Activated effector memory CD4-positive, alpha-beta T cell treated with anti-CD3 and anti-CD28 coated beads, Interleukin-2, amount 50 U/mL, for 16 hours (primary cell): Measurements from ENCODE around the gene AIG1.
A peak's percentile ranks its signal among the peaks of the same experiment; 100 is the strongest.
"Not testable (repeated sequence)": the region's sequence is repeated elsewhere in the genome, so short reads cannot be mapped to it uniquely, and the experiment has no call there.

ENCODE experiments used
- DNase-seq: peaks from one replicate; pipeline ENCODE4 v3.0.0-alpha.2; 2020

Gene AIG1

DNA sequence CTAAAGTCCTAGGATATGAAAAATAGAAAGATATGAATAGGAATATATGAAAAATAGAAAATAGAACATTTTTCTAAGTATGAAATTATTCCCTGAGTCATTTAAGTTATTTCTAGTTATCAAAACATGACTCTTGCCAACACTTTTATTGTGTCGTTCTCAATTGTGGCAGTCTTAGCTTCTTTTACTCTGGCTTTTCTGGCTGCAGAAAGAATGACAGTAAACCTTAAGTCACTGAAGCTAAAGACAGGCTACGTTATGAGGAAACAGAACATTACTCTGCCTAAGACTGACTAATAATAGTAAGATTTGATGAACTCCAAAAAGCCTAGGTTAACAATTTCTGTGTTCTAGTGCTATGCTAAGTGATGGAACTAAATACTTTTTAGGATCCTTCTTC lies 74.6 kb downstream of the AIG1 start:
- no peak for DNase-seq

DNA sequence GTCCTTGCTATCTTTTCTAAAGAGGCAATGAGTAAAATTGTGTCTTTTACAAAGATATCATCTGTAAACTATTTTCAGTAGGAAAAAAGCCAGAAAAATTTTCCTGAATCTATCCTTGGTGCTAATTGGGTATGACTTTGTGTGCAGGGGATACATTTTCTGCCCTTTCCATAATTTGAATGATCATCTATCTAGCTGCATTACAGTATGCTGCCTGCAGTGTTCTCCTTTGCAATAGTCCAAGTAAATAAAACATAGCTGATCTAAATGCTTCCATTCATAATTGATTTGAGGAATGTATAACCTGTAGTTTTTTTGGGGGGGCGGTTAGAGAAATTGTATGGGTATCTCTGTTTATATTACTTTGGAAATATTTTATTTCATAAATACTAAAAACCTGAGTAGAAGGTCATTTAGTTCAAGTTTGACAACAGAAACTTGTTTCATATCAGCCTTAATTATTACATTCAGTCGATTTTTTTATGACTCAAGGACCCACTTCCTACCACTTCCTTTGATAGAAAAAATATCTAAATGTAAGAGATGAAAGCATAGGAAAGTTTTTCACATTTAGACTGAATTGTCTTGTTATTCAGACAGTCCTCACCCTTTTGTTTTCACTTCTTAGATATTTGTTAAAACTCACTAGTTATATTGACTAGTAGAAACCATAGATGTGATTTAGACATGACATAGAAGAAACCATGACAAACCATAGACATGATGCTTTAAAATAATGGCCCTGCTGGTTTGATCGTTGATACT lies 75.3 kb downstream of the AIG1 start:
- no peak for DNase-seq

DNA sequence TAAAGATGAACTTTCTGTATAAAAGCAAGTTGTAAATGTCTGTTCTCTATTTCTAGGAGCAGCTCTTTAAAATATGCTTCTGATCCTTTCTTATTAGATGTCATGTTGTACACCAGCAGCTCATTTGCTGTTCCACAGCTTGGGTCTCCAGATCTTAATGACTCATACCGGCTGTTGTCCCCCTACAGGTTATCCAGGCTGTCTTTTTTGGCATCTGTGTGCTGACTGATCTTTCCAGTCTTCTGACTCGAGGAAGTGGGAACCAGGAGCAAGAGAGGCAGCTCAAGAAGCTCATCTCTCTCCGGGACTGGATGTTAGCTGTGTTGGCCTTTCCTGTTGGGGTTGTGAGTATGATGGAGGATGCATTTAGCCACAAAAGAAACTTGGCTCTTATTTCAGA lies 76.0 kb downstream of the AIG1 start:
- DNase-seq, result no peak

DNA sequence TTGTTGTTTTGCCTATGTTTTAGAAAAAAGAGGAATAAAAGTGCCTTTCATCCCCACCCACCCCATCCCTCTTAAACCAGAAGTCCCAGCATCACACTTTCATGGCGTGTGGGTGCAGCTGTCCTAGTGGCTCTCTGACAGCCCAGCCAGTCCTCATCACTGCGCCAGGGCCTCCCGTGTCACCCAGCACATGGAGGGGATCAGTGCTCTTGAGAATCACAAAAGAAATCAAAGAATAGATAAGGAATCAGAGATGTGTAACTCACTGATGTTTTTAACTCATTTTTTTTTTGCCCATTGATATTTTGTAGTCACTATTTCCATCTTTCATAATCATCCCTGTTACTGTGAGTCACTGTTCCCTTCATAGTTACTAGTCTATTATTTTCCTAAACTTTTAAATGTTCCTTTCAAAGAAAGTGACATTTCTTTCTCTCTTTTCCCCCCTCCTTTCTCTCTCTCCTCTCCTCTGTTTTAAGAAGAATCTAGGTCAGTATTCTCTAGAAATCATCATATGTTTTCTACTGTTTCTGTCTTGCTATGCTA lies 78.6 kb downstream of the AIG1 start:
- DNase-seq, result no peak

DNA sequence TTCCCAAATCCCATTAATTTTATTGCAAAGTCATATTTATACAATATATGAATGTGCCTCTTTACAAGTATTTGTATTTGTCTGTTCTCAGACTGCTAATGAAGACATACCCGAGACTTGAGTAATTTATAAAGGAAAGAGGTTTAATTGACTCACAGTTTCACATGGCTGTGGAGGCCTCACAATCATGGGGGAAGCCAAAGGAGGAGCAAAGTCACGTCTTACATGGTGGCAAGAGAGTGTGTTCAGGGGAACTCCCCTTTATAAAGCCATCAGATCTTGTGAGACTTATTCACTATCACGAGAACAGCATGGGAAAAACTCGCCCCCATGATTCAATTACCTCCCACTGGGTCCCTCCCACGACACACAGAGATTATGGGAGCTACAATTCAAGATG lies 79.2 kb downstream of the AIG1 start:
- DNase-seq, result peak; percentile 63

DNA sequence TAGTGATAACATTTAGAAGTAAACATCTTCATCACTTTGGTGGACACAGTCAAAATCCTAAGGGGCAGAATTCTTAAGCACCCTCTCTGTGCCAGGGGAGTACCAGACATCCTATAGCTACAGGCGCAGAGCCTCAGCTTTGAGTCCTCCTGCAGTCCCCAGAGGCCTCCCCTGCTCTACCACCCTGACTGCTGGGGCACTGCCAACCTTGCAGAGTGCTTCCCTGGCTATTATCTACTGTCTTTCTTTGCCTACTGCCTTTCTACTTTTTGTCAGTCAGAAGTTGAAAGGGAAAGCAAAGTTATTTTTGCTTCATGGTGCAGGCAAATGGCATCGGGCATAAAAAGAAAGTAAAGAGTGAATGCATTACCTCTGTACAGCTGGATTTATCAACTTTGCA lies 80.1 kb downstream of the AIG1 start:
- DNase-seq, result no peak

DNA sequence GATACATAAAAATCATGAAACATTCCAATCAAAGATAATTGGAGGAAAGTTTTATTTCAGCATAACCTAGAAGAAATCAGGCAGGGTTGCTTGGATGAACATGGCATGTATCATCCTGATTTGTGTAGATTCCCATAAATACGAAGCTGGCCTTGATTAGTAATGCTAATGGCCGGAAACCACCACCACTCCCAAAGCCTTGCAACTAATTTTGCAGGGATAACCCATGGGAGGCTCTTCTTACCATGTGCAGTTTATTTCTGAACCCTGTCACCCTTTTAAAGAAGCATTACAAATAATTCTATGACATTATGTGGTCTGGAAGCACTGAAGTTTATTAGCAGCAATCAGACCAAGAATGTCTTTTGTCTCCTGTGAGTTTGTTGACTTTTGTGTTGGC lies 80.8 kb downstream of the AIG1 start:
- DNase-seq, result no peak

DNA sequence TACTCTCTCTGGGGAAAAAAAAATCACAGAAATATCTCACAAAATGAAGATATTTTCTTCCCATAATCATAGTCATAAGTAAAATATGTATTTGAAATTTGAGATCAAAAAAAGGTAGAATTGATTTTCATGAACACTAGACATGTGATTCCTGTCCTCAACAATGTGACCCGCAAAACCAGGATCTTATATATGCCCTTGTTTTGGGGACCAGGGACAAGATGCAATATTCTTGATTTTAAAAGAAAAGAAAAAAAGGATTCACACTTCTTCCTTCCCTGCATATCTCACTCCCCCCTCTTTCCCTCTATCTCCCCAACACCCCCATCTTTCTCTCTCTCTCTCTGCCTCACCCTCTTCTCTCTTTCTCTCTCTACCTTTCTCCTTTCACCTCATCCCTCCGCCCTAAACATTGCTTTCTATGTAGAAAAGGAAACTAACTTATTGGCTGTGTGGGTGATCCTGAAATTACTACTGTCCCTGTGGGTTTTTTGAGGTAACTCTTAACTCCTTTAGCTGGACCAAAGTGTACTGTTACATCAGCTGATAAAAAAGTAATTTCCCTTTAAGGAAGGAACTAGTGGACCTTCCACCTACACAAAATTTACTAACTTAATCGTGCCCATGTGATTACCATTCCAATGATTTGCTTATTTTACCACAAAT lies 85.6 kb downstream of the AIG1 start:
- DNase-seq, result no peak

DNA sequence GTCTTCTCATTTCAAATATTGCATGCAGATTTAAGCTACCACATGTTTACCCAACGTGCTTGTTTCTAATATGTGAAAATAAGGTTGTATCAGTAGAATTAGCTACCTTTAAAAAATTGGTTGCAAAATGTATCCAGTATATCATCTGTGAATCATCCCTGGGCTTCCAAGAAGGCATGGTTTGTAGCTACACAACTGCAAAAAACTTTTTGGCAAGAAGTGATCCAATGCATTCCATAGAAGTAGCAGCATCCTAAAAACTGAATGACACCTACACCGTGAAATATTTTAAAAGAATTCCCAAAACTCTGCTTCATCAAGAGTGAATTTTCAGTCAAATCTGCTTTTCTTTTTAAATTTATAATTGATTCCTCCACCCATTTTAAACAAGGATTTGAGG lies 89.1 kb downstream of the AIG1 start:
- no peak for DNase-seq

DNA sequence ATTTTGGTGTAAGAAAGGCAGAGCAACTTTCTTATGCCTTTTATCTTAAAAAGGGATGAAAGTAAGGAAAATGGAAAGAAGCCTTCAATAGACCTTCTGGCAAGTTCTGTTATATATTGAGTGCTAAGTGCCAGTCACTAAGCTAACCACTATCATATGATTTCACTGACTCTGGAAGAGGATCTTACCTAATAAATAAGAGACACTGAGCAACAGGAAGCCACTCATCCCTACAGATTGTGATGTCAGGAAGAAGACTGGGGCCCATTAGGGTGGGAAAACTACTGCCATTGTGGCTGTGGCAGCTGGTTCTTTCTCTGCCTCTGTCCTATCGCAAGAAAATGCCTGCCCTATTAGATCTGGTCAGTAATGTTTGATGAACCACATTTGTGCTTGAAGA lies 89.6 kb downstream of the AIG1 start:
- no peak for DNase-seq

DNA sequence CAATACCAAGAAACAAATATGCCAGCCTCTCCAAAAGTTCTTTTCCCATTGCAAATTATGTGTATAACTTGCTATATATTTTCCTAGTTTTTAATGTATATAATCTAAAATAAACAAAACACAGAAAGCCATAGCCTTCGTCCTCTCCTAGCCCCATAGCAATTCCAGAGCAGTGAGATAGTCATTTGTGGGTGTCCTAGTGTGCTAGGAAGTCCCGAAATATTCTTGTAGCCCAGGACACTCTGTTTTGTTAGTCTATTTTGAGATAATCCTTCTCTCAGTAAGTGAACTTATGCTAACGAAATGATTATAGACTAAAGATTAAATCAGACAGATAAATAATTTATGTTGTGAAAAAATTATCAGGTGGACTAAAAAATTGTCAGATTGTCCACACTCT lies 90.7 kb downstream of the AIG1 start:
- DNase-seq, result no peak

DNA sequence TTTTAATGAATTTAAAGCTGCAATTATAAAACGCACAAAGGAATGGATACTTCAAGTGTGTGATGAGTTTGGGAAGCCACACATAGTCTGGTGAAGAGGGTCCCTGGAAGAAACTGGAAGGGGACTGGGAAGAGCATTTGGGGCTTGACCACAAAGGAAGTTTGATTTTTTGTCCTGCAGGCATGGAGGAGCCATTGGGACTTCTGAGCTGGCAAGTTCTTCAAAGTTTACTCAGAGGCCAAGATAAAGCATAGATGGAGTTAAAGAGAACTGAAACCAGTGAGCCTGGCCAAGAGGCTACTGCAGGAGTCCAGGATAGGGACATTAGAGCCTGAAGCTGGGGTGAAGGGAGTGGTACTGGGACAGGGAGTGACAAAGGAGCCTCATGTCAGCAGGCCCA lies 95.0 kb downstream of the AIG1 start:
- no peak for DNase-seq

DNA sequence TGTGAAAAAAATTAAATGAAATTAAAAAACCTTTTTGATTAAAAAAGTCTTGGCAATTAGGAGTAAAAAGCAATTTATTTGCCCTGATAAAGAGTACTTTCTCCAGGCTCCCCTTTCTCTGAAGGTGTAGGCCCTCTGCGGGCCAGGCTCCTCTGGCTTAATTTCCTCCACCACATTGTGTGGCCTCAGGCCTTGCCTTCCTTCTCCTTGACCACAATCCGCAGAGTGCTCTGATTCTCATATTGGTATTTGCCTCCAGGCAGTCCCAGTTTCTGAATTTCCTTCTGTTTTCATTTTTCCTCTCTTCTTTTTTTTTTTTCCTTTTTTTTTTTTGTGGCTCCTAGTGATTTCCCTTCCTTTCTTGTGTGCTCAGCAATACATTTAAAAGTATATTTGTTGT lies 96.4 kb downstream of the AIG1 start:
- DNase-seq, result no peak

DNA sequence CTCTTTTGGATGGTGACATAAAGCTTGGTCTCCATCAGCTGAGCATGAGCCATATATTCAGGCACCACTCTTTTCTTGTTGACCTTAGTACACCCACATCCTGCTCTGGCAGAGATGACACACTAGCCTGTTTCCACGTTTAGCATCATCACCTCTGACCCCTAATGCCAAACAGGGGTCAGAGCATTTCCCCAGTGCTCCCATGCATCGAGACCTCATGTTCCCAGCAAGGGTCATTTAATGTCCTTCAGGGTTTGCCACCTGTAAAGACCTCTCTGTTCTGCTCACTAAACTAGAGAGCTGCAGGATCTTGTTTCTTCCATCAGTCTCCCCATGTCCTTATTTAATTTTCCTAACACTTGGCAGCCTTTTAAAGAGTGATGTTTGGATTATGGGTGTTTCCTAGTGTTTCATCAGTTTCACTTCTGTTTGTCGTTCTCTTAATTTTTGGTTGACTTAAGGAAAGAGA lies 97.5 kb downstream of the AIG1 start:
- no peak for DNase-seq

DNA sequence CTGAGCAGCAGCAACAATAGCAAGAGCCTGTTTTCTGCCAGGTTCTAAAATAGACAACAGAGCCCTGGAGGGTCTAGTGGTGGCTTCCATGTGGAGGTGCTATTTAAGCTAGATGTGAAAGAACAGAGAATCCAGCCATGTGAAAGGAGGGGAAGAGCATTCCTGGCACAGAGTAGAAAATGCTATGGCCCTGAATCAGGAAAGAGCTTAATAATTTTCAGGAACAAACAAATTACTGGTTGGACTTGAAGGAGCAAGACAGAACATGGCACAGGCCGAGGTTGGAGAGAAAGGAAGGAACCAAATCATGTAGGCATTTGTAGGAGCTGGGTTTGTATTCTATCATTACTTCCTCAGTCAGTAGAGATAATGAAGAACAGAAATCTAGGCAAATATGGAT lies 98.3 kb downstream of the AIG1 start:
- DNase-seq, result no peak

DNA sequence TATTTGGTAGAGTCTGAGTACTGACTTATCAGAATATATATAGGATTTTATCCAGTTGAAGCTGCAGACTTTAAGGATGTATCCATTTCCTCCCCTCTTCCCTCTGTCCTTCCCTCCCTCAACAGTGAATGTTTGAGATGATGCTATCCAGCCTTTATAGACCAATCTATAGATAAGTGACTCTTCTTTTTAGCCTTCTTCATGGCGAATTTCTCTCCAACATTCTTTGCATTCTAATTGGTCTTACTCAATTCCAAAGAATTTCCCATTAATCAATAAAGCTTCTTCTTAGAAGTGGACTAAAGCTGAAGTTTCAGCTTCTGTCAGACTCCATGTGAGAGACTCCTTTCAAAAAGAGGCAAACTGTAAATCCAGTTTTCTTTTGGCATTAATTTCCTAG lies 99.3 kb downstream of the AIG1 start:
- DNase-seq, result no peak

DNA sequence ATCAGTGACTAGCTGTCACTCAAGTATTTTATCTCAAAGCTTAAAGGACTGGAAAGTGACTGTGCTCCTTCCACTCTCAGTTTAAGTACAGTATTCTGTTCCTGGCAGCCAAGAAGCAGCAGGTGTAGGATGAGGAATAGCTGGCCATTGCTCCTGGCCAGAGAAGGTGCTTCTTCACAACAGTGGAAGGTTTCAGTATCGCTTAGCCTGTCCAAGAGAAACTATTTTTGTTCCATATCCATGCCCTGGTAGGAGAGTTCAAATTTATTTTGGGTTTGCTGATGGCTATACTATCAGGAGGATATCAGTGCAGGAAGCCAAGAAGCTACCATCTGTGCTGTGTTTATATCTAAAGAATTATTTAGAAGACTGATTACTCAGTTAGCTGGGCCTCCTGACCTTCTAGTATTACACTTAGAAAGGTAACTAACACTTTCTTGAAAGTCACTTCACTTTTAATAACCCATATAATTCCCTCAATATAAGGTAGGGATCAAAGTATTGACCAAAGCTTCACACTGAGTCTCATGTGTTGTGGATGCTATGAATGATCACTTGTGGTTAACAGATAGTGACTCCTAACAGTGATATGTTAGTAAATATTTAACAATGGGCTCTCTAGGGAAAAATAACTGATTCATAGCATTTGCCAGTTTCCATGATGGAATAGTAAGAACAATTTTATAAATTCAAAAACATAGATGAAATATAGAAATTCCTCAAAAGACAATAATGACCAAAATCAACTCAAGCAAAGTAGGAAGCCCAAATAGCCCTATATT lies 99.9 kb downstream of the AIG1 start:
- DNase-seq, result no peak

DNA sequence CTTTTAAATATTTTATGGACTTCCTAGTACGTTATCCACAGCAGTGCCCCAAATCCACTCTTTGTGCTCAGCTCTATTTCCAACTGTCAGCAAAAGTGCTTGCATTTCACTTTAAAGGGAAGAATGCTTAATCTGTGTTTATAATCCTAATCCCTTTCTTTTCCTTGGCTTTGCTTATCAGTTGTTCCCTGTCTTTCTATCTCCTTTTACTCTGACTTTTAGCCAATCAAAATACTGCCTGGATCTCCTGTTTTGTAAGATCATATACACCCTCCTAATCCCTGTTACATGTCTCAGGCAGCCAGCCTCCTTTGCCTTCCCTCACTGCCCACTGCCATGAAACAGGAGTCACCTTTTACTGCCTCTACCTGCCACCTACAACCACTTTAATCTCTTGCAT lies 102.9 kb downstream of the AIG1 start:
- no peak for DNase-seq

DNA sequence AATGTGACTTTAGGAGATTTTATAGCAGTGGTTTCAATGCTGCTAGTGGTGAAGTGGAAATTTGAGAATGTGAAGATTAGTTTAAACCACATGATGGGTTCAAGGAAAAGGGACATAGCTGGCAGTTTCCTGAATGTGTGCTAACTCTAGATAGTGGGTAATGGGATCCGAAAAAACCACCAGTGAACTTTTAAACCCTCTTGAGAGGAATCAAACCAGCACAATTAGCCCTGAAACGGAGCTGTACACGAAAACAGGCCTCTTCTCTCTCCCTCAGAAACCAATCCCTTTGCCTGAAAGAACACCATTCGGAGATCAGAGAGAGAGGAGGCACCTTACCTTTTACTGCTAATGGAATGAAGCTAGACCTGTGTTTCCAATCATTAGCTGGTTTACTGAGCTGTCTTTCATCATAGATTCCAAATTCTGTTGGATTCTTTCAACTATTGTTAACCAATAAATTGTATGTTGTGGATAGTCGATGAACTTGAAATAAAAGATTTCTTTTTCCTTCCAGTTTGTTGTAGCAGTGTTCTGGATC lies 103.9 kb downstream of the AIG1 start:
- DNase-seq, result no peak

DNA sequence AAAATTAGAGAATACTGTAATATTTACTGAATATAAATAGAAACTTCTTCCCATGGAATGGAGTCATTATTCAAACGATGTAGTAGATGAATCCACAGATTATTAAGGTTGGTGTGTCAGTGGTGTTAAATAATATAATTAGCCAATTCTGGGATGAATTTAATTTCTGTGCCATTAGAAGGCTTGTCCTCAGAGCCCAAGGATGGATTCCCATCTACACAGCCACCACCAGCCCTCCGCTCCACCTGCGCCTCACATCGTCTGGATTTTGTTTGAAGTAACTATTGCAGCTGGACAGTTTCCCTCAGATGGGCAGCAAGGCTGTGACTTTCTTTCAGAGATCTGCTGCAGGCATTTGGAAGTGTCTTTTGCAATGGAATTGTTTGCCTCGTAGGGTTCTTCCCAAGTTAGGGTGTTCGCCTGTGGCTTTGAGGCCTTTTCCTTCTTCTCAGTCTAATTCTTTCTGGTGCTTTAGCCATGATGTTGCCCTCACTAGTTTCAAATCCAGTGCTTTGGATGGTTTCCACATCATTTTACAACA lies 104.7 kb downstream of the AIG1 start:
- DNase-seq, result no peak

DNA sequence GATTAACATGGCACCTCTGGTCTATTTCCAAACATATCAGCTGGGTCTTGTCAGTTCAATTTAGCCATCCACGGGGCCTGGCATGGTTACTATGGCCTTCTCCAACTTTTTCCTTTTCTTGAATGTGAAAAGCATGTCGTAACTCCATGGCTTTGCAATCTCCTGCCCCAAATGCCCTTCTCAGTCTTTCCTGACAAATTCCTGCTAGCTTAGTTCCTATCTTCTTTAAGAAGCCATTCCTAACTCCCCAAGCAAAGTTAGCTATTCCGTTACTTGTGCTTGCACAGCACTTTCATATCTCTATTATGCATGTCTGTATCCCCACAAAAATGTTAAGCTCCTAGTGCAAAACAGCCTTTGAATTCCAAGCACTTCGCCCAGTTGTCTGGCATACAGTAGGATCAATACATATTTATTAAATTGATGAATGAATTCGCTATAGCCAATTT lies 105.6 kb downstream of the AIG1 start:
- no peak for DNase-seq

DNA sequence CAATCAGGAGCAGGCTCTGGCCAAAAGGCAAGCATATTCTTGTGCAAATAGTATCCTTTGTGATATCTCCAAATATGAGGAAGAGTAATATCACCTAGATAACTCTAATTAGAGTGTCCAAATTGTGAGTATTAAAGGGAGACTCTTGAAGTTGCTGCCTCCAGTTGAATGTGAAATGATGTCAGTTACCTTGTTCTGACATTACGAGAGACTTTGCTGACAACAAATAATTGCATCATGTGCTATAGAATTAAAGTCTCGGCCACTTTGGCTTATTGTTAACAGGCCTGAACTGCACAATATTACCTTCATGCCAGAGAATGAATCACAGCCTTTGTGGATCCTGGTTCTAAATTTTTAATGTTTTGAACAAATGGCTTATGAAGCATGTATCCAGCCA lies 106.5 kb downstream of the AIG1 start:
- no peak for DNase-seq

DNA sequence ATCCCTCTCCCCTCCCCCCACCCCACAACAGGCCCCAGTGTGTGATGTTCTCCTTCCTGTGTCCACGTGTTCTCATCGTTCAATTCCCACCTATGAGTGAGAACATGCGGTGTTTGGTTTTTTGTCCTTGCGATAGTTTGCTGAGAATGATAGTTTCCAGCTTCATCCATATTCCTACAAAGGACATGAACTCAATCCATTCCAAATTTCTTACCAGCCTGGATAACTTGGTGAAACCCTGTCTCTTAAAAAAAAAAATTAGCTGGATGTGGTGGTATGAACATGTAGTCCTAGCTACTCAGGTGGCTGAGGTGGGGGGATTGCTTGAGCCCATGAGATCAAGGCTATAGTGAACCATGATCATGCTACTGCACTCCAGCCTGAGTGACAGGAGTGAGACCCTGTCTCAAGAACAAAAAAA lies 107.7 kb downstream of the AIG1 start:
- DNase-seq, result not testable (repeated sequence)
